ENCODE data around the gene SNRNP48. TPM values are rescaled to one million over a fixed set of nuclear protein-coding genes. Genes with fewer than 3 reads are reported as not detected.

SNRNP48 gene
- total RNA-seq, 1 donor: 16.4 TPM

- TF ChIP-seq CTCF (IDR thresholded peaks at IDR 0.05; ENCODE audit: insufficient read depth, low read depth, low read length): no peak
- H3K4me3 ChIP-seq (ENCODE audit: low read depth, low read length): no peak overlapping the region
- no peak for DNase-seq (ENCODE audit: low read depth)
Measured at GRCh38 chr6:7547315-7547714, 42.7 kb upstream of the SNRNP48 start.

- no peak for DNase-seq (ENCODE audit: low read depth)
- H3K4me3 ChIP-seq (ENCODE audit: low read depth, low read length): no peak overlapping the region
- TF ChIP-seq CTCF (IDR thresholded peaks at IDR 0.05; ENCODE audit: insufficient read depth, low read depth, low read length): no peak
Measured at GRCh38 chr6:7550433-7550801, 39.6 kb upstream of the SNRNP48 start.

- no peak for TF ChIP-seq CTCF (IDR thresholded peaks at IDR 0.05; ENCODE audit: insufficient read depth, low read depth, low read length)
- DNase-seq (ENCODE audit: low read depth): no peak
- H3K4me3 ChIP-seq (ENCODE audit: low read depth, low read length): no peak overlapping the region
Measured at GRCh38 chr6:7554533-7555275, 35.3 kb upstream of the SNRNP48 start.

- TF ChIP-seq CTCF (IDR thresholded peaks at IDR 0.05; ENCODE audit: insufficient read depth, low read depth, low read length): no peak
Measured at GRCh38 chr6:7555671-7556070, 34.3 kb upstream of the SNRNP48 start.

GRCh38 chr6:7556394-7557106 lies 33.4 kb upstream of the SNRNP48 start:
- no peak for TF ChIP-seq CTCF (IDR thresholded peaks at IDR 0.05; ENCODE audit: insufficient read depth, low read depth, low read length)
- no peak overlapping the region for H3K4me3 ChIP-seq (ENCODE audit: low read depth, low read length)
- DNase-seq (ENCODE audit: low read depth): no peak

More at GRCh38 chr6:7555671-7556070, 34.3 kb upstream of the SNRNP48 start:
- H3K4me3 ChIP-seq (ENCODE audit: low read depth, low read length): no peak overlapping the region
- DNase-seq (ENCODE audit: low read depth): no peak

- DNase-seq (ENCODE audit: low read depth): no peak
- TF ChIP-seq CTCF (IDR thresholded peaks at IDR 0.05; ENCODE audit: insufficient read depth, low read depth, low read length): no peak
- H3K4me3 ChIP-seq (ENCODE audit: low read depth, low read length): no peak overlapping the region
Measured at GRCh38 chr6:7557652-7558051, 32.3 kb upstream of the SNRNP48 start.

All from fibroblast of villous mesenchyme (primary cell).